Measurements from ENCODE around the gene PRPF6.

DNA sequence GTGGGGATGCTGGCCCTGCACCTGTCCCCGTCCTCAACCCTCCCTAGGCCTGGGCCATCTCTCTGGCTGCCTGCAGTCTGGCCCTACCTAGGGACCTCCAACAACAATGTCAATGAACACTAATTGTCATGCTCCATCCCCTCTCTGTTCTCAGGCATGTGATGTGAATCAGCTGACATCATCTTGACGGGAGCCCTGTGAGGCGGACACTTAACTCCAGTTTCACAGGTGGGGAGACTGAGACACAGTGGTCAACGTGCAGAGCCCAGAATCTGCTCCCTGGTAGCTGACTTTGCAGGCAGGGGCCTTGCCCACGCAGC lies 81.3 kb downstream of the PRPF6 start:
- TF ChIP-seq, protein P1, sequence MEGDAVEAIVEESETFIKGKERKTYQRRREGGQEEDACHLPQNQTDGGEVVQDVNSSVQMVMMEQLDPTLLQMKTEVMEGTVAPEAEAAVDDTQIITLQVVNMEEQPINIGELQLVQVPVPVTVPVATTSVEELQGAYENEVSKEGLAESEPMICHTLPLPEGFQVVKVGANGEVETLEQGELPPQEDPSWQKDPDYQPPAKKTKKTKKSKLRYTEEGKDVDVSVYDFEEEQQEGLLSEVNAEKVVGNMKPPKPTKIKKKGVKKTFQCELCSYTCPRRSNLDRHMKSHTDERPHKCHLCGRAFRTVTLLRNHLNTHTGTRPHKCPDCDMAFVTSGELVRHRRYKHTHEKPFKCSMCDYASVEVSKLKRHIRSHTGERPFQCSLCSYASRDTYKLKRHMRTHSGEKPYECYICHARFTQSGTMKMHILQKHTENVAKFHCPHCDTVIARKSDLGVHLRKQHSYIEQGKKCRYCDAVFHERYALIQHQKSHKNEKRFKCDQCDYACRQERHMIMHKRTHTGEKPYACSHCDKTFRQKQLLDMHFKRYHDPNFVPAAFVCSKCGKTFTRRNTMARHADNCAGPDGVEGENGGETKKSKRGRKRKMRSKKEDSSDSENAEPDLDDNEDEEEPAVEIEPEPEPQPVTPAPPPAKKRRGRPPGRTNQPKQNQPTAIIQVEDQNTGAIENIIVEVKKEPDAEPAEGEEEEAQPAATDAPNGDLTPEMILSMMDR (conservative IDR thresholded peaks at IDR 0.05; ENCODE audit: low read length): no peak
- no peak for TF ChIP-seq EZH2phosphoT487 (IDR thresholded peaks at IDR 0.05; ENCODE audit: borderline replicate concordance)

All from Loucy (cell line).